HG03432 (cell line): ENCODE measurements around the gene PRUNE2.
"Not testable (repeated sequence)": the region's sequence is repeated elsewhere in the genome, so short reads cannot be mapped to it uniquely, and the experiment has no call there.

Source experiments
- ATAC-seq: cut with Tn5 transposase; IDR thresholded peaks from one replicate; pipeline ENCODE4 v1.9.1; 2021; ENCODE audit warnings: mild to moderate bottlenecking, moderate library complexity; ENCODE audit not compliant: unreplicated experiment

The PRUNE2 gene

DNA sequence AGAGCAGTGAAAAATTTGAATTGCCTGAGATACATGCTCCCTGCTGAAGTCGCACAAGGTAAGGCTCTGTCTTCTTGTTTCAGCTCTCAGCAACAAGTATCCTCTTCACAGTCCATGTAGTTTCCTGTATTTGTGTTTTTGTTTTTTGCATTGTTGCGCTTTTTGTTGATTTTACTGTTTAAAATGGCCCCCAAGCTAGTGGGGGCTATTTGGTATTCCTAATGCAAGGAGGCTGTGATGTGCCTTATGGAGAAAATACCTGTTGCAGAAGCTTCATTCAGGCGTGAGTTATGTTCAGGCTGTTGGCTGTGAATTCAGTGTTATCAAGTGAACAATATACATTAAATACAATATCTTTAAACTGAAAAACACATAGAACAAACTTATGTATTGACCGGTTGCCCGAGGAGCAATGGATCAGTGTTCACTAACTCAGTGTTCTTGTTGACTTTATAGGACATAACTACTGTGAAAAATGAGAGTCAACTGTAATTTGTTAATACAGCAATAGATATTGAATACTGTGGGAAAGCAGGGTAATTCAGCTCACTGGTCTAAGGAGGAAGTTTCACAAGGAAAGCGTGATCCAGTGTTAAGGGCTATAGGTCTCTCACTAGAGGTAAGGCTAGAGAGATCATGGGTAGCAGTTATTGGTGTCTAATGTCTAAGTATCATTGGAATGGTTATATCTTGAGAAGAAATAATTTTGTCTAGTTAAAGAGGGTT lies 296.5 kb downstream of the PRUNE2 start:
- ATAC-seq, result no peak

DNA sequence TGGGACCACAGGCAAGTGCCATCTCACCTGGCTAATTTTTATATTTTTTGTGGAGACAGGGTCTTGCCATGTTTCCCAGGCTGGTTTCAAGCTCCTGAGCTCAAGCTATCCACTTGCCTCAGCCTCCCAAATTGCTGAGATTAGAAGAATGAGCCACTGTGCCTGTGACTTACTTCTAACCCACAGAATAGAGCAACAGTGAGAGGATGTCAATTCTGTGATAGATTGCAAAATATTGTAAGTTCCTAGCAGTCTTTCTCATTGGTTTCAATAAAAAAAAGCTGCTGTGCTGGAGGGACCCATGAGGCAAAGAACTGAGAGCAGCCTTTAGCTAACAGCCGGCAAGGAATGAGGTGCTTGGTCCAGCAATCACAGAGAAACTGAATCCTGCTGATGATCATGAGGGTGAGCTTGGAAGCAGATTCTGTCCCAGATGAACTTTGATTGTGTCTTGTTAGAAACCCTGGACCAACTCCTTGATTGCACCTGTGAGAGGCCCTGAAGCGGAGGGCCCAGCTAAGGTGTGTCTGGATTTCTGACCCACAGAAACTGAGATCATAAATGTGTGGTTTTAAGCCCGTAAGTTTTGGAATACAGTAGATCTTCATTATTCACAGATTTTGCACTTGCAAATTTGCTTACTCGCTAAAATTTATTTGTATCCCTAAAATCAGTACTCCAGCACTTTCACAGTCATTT lies 297.2 kb downstream of the PRUNE2 start:
- no peak for ATAC-seq

DNA sequence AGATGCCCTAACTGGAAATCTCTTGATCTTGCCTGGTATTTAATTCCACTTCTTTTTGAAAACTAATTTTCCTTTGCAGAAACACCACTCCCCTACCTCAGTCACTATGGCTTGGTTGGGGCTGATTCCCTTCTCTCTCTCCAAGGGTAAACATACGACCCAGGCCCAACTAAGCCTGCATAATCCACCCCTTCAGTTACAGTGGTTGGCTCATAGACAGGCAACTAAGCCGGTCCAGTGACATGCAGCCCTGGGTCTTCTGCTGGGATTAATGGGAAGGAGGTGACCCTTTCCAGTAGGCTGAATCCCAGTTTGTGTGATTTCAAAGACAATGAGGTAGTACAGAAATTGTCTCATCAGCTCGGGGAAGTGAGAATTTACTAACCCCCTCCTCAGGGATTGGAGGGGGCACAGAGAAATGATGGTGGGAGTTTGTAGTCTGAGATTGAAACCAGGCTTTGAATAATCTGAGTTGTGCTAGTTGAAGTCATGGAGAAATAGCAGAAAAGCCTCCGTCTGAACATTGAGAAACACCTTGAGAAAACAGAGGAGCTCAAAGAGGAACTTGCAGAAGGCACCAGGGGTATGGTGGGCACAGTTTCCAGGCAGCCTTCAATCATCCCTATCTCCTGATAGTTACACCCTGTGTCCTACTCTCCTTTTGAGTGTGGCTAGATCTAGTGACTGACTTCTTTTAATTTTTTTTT lies 298.0 kb downstream of the PRUNE2 start:
- no peak for ATAC-seq

DNA sequence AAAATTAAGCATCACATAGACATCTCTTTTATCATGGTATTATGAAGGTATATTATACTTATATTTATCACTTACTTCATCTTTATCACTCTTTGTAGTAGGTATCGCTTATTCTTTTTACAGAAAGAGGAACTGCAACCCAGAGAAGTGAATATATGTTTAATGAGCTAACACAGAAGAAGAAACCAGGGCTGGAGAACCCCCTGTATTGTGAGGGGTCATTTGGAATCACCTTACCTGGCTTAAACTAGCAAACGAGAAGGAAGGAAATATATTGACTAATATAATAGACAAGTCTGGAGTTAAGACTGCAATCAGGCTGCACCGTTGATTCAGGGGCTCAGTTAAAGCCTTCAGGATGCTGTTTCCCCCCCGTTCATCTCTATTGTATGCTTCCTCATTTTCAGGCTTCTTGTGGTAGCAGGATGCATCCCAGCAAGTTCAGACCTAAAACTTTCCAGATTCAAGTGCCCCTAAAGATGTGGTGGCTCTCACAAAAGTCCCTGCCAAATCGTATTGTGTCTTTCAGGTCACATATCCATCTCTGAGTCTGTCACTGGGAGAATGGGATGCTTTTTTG lies 300.5 kb downstream of the PRUNE2 start:
- ATAC-seq, result peak; percentile 94

DNA sequence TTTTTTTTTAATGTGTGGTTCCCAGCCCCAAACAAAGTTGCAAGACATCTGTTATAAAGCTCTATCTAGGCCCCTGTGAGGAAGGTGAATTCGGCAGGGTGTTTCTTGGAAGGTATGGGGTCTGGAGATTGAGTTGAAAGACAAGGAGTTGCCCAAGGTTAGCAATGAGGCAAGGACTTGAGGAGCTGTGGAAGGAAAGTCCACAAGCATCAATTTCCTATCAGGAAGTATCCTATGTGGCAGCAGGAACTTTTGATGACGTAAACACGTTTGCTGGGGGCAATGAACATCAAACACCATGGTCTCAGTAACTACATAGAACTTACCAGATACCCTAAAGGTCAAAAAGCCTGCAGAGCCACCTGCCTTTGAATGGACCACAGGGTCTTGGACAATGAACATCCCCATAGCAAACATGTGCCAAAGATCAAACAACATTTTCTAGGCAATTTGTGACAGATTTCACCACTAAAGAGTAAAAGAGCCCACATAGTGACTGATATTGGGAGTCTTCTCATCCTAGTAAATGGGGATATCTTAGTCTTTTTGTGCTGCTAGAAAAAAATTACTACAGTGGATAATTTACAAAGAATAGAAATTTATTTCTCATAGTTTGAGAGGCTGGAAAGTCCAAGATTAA lies 301.9 kb downstream of the PRUNE2 start:
- ATAC-seq, result no peak

DNA sequence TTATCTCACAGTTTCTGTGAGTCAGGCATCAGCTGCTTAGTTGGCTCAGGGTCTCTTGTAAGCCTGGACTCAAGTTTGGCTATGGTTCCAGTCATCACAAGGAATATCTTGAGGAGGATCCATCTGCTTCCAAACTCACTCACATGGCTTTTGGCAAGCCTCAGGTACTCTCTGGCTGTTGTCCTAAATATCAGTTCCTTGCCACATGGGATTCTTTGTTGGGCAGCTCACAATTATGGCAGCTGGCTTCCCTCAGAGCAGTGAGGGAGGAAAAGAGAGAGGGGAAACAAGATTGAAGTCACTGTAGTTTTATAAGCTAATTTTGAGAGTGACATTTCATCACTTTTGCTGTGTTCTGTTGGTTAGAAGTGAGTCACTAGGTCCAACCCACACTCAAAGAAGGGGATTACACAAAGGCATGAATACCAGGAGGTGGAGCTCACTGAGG lies 302.4 kb downstream of the PRUNE2 start:
- ATAC-seq, result no peak

DNA sequence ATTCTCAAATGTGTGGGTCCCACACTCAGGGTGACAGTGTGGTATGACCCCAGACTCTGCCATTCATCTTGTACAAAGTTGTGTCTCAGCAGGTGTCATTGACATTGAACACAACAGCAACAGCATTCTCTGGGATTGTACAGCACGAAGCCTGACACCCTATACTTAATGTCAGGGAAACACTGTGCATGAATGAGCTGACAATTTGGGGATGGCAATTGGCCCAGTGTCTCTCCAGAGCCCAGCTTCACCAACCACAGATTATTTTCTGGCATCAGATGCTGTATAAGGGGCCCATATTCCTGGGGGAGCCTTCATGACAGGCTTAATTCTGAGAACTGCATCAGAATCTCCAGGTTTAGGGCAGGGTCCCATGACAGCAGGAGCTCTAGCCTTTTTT lies 303.7 kb downstream of the PRUNE2 start:
- no peak for ATAC-seq

DNA sequence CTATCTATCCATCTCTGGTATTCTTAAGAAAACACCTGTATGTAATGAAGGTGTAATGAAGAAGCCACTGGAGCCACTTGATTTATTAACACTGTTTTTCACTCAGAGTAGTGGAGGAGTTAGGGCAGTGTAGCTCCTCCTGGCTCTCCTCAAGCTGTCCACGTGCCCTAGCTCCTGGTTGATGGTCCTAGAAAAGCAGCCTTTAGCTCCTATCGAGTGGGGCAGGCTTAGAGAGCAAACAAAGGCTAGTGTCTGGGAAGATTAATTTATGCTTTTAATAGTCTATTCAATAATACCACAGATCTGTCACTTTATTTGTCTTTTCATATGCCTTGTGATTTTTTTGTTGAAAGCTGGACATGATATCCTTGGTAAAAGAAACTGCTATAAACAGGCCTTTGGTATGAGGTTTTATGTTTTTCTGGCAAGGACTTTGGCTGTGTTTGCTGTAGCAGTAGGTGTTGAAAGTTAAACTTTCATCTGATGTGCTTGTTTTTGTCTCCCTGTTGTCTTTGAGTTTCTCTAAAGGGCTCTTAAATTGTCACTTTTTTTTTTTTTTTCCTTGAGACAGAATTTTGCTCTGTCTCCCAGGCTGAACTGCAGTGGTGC lies 305.8 kb downstream of the PRUNE2 start:
- ATAC-seq, result no peak

DNA sequence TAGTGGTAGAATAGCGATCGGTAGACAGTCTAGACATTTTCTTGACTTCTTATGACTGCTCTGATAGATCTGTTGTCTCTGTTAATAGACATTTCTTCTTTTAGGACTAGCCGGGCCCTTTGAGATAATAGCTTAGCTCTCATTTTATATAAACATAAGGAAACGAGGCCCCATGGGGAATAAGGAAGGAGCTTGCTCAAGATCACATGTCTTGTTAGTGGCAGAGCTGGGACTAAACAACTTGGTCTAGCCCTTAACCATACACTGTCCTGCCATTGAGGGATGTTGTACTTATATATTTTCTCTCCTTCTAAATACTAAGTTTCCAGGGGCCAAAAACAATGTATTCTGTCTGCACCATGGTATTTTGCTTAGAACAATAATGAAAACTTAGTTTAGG lies 306.9 kb downstream of the PRUNE2 start:
- no peak for ATAC-seq

DNA sequence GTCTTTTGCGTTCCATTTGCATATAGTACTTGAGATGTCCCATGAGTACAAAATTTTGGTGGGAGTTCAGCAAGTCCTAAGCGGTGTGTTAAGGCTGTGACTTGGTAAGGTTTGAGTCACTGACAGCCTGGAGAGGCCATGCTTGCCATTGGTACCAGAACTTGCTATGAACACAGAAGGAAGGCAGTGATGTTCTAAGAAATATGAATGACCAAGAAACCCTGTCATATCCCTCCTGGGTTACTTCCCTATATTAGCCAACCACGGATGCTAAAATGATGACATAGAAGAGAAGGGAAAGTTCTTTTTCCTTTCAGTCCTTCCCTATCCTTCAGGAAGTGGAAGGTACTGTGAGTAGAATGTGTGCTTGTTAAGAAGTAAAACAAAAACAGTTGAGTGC lies 310.3 kb downstream of the PRUNE2 start:
- no peak for ATAC-seq

DNA sequence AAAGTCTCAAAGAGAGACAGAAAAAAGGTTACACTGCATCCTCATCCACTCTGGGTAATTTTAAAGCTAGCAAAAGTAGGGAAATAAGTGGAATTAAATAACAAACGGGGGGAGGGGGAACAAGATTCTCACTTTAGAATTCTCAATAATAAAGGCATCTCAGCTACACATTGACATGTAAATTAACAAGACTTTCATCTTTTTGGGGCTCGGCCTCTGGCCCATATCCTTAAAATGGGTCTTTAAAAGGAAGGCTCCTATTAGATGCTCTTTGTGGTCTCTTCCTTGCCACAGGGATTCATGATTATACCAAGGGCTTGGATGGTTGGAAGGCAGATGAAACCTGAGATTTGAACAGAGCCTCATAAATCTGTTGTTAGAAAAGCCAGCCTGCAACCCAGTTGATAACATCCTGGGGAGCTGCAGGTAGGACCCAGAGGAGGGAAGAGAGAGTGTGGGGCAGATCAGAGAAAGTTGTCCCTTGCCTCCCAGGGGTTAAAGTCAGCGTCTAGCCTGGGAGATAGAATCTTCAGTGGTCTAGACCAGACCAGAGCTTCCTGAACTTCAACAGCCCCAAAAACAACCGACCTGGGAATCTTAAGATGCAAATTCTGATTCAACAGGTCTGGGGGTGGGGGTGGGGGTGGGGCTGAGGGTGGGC lies 311.0 kb downstream of the PRUNE2 start:
- no peak for ATAC-seq

DNA sequence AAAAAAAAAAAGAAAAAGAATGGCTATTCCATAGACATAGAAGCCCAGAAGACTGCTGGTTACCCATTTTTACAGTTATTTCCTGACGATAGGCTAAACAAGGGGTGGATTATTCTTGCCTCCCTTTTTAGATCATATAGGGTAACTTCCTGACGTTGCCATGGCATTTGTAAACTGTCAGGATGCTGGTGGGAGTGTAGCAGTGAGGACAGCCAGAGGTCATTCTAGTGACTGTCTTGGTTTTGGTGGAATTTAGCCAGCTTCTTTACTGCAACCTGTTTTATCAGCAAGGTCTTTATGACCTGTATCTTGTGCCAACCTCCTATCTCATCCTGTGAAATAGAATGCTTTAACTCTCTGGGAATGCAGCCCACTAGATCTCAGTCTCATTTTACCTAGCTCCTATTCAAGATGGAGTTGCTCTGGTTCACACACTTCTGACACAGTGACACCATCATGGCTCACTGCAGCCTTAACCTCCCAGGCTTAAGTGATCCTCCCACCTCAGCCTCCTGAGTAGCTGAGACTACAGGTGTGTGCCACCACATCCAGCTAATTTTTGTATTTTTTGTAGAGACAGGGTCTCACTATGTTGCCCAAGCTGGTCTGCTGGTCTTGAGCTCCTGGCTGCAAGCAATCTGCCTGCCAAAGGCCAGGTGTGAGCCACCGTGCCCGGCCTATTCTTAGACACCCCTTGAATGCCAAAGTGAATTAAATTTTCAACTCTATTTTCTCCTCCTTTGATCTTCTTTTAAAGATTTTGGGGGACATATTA lies 311.8 kb downstream of the PRUNE2 start:
- ATAC-seq, result not testable (repeated sequence)

DNA sequence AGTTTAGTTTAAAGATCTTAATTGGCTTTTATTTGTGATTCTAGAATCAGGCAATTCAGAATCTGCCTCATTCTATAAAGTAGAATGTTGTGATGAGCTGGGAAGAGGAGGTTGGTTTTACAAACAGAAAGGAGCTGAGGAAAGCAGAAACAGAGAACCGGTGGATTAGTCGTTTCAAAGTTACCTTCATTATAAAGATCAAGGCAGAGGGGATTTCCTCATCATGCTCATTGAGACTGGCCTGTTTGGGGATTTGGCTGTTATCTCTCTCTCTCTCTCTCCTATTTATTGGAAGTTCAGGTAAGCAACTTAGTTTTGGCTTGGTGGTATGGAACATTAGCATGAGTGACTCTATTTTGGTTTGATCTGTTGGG lies 313.0 kb downstream of the PRUNE2 start:
- no peak for ATAC-seq

DNA sequence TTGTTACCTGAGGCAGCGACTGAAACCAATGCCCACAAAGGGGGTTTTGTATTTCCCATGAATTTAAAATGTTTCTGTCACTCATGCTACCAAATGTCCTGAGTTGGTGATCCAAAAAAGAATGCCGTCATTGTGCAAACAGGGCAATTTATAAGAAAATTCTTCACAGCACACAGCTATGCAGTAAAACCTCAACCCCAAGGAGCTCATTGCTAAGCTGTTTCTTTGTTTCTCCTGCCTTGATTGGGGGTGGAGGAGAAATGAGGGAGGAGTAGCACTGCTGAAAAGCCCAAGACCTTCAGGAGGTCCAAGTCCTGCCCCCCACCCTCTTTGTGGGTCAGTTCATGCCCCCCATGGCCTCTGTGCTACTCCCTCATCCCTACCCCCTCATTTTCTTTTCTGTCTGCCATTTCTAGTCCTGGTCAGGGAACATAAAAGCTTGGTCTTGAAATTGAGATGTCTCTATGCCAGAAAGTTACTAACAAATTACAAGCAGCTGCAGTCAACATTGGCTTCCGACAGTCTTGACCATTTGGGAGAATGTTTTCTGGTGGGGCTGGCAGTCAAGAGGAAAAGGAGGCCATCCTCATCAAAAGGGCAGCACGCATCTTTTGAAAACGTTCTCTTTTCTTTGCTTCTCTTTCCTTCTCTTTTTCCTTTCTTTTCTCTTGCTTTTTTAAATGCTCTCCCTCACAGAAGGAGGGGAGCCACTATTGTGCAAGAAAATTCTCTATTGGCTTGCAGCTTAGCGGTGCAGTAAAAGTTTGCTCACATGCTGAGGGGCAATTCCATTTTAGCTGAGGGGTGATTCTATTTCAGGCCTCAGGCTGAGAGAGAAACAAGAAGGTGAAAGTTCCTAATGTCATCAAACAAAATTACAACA lies 313.6 kb downstream of the PRUNE2 start:
- ATAC-seq, result no peak

DNA sequence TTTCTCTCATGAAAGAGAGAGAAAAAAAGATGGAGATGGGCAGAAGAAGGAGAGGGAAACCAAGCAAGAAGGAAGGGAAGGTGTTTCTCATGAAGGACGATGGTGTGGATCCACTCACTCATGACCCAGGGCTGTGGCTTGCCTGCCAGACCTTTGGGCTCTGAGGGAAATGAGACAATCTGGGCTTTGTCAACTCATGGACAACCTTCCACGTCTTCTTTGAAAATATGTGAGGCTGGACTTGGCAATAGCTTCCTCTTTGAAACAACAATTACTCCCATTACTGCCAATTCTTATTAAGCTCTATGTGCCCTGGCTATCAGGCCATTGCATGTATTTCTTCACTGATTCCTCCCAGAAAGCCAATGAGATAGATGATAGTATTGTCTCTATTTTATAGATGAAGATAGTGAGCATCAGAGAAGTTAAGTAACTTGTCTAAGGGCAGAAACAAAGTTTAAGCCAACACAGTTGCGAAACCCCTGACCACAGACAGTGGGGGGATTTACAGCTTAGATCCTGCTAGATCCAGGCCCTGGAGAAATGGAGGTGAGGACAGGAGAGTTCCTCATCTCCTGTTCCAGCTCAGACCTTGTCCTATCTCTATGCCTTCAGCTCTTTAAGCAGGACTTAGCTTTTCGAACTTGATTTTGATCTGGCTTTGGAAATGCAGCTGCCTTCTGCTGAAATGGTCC lies 314.5 kb downstream of the PRUNE2 start:
- ATAC-seq, result no peak

DNA sequence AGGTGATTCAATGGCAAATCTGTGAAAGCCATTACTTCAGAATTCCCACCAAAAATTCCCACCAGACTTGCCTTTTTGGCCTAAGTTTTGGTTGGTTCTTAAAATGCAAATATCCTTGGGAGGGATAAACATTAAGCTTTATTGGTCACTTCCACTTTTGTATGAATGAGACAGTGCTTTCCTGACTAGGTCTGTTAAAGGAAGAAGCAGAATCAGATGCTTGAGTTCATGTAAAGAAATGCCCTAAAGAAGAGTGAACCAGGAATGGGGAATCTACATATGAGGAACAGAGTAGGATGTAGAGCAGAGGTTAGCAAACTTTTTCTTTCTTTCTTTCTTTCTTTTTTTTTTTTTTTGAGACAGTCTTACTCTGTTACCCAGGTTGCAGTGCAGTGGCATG lies 317.6 kb downstream of the PRUNE2 start:
- no peak for ATAC-seq

DNA sequence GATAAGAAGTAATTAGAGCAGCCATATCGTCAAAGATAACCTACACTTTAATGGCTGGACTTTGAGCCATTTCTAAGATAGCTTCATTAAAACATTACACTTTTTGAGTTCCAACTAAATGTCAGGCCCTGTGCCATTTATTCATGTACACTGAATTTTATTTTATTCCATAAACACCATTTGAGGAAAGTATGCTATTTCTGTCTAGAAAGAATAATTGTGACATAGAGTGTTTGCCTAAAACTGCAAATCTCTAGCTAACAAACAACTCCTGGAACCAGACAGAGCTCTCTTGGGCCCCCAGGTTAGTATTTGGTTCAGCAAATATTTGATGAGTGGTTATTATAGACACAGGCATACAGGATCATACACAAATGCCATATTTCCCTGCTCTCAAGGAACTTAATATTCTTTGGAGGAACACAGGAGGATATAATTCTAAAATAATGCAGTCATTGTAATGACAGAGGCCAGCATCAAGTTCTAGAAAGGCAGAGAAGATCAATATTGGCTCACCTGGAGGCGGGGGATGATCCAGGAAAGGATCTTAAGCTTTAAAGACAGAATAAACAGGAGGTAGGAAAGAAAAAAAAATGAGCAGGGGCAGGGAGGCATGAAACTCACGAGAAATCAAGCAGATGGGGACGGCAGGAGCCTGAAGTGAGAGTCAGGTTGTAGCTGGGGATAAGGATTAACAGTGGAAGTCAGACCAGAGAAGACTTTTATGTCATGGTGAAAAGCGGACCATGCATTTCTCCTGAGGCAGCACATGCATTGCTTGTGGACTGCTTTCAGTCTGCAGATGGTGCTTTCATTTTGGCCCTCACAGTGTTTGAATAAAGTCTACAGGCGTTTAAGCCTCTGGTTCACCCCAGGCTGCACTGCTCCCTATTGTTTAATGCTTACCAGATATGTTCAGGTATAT lies 319.3 kb downstream of the PRUNE2 start:
- ATAC-seq, result no peak
